ENCODE data around the gene NDUFA6. TPM values are rescaled to one million over a fixed set of nuclear protein-coding genes. Genes with fewer than 3 reads are reported as not detected.

The NDUFA6 gene
- total RNA-seq, 4 donors from 2014 or later = 117 to 139 (median 125) TPM

- in situ Hi-C loops (cut with MboI; ENCODE audit: low sequenced_read_pairs in 4 of 4) = no loop called here
- TF ChIP-seq POLR2A (IDR thresholded peaks at IDR 0.05) (no peak), CTCF (IDR thresholded peaks at IDR 0.05 in 4 of 5, conservative IDR thresholded peaks at IDR 0.05 in 1 of 5) (no peak)
- ATAC-seq (no peak), DNase-seq (no peak)
- Histone ChIP-seq H3K9me3 (no peaks in the 10 kb centered on the region), H3K27me3 (no peaks in the 10 kb centered on the region), H3K36me3 (no peaks in the 10 kb centered on the region), H3K4me1 (no peaks in the 10 kb centered on the region), H3K27ac (no peak overlapping the region), H3K4me3 (no peak overlapping the region)
- intact Hi-C loops (cut with DNase I; ENCODE audit: low total_unique reads) = no loop called here
Measured at GRCh38 chr22:42041784-42042183, 48.8 kb downstream of the NDUFA6 start.

- no peak for DNase-seq
- no peak overlapping the region for H3K27ac ChIP-seq
- ATAC-seq = no peak
- no peaks in the 10 kb centered on the region for H3K36me3 ChIP-seq
- TF ChIP-seq CTCF (IDR thresholded peaks at IDR 0.05 in 4 of 5, conservative IDR thresholded peaks at IDR 0.05 in 1 of 5) (no peak), POLR2A (IDR thresholded peaks at IDR 0.05) (no peak)
- no peaks in the 10 kb centered on the region for H3K27me3 ChIP-seq
- in situ Hi-C loops (cut with MboI; ENCODE audit: low sequenced_read_pairs in 4 of 4) (no loop called here), intact Hi-C loops (cut with DNase I; ENCODE audit: low total_unique reads) (no loop called here)
- H3K9me3 ChIP-seq = no peaks in the 10 kb centered on the region
- no peak overlapping the region for H3K4me3 ChIP-seq
- H3K4me1 ChIP-seq = no peaks in the 10 kb centered on the region
Measured at GRCh38 chr22:42039271-42039670, 51.3 kb downstream of the NDUFA6 start.

Other genes starting within 250 kb of the NDUFA6 start
- not detected for gene SHISA8, start 175.7 kb downstream of the NDUFA6 start, total RNA-seq
- gene TNFRSF13C, start 164.0 kb downstream of the NDUFA6 start, total RNA-seq = not detected
- 1 to 10 TPM in 2 of 4 donors, not detected in 2; 1.5 to 5.1 TPM for gene CENPM, start 143.6 kb downstream of the NDUFA6 start, total RNA-seq
- under 1 TPM in 1 of 4 donors, not detected in 3; 0.18 TPM for gene SEPTIN3, start 121.3 kb downstream of the NDUFA6 start, total RNA-seq
- under 1 TPM in 3 of 4 donors, not detected in 1; 0.27 to 0.59 (median 0.31) TPM for gene WBP2NL, start 92.0 kb downstream of the NDUFA6 start, total RNA-seq
- gene NAGA, start 20.0 kb downstream of the NDUFA6 start, total RNA-seq = 10 to 100 TPM in 3 of 4 donors, 1 to 10 TPM in 1; 8.7 to 14.1 (median 11.9) TPM
- gene PHETA2, start 16.5 kb downstream of the NDUFA6 start, total RNA-seq = 1 to 10 TPM; 1.8 to 3.1 (median 2.1) TPM
- 10 to 100 TPM in 1 of 4 donors, 1 to 10 TPM in 3; 7.9 to 14.6 (median 9.8) TPM for gene SMDT1, start 11.1 kb downstream of the NDUFA6 start, total RNA-seq
- gene CYP2D6, start 40.0 kb upstream of the NDUFA6 start, total RNA-seq = under 1 TPM in 2 of 4 donors, not detected in 2; 0.15 to 0.24 TPM
- 10 to 100 TPM in 3 of 4 donors, 1 to 10 TPM in 1; 9.9 to 14.4 (median 12.4) TPM for gene TCF20, start 179.9 kb upstream of the NDUFA6 start, total RNA-seq

Data from gastrocnemius medialis (tissue), 4 donors.